T-cell (primary cell): ENCODE results near the gene YWHAQ. TPM values are rescaled to one million over a fixed set of nuclear protein-coding genes. Genes with fewer than 3 reads are reported as not detected.
A peak's percentile ranks its signal among the peaks of the same experiment; 100 is the strongest.
"Not testable (repeated sequence)": the region's sequence is repeated elsewhere in the genome, so short reads cannot be mapped to it uniquely, and the experiment has no call there.

Experiments used
- ATAC-seq, 4 experiments: fragments of 200-7000 bp in 3 of 4; fragments of 150-1000 bp in 1 of 4; cut with Tn5 transposase; replicated peaks in 1 of 4; 1 replicate in 3 of 4; 2 replicates in 1 of 4; pipeline ENCODE4 v1.10.0; 2021; ENCODE audit warnings: moderate library complexity in 3 of 4, mild to moderate bottlenecking in 2 of 4, moderate number of reproducible peaks in 1 of 4
- CTCF ChIA-PET, 2 donors: fragments of 300-600 bp; sonication (Branson Sonifier 250); formaldehyde crosslinking; loops; one replicate each; lab custom pipeline; 2022; ENCODE audit warnings: antibody characterized with exemption in 2 of 2; lab: Charles Lee
- POLR2A ChIA-PET, 2 donors: fragments of 300-600 bp; sonication (Branson Sonifier 250); formaldehyde crosslinking; loops; one replicate each; lab custom pipeline; 2022; ENCODE audit warnings: antibody characterized with exemption in 2 of 2; lab: Charles Lee
- DNase-seq, 35 experiments: peaks; one replicate each; pipeline versions ENCODE4 v3.0.0 to v3.0.0-alpha.2; 2013 to 2023
- H3K27ac ChIP-seq: one replicate; pipeline ENCODE4 v1.5.1; 2013; ENCODE audit warnings: low read length
- H3K27me3 ChIP-seq, 2 experiments: replicated peaks in 1 of 2; 1 replicate in 1 of 2; 2 replicates in 1 of 2; pipeline versions ENCODE4 v1.6.1 to v1.7.0; 2013; ENCODE audit warnings: low read length in 1 of 2, mixed read lengths in 1 of 2; ENCODE audit not compliant: control insufficient read depth in 2 of 2, insufficient read depth in 2 of 2; ENCODE audit errors: extremely low read depth in 1 of 2
- H3K36me3 ChIP-seq, 2 donors: 1 replicate in 1 of 2; 2 replicates in 1 of 2; pipeline versions ENCODE4 v1.6.1 to v1.7.0; 2013; ENCODE audit warnings: low read length in 1 of 2; ENCODE audit not compliant: control insufficient read depth in 2 of 2, insufficient read depth in 1 of 2; ENCODE audit errors: extremely low read depth in 1 of 2
- H3K4me1 ChIP-seq, 2 experiments: 1 replicate in 1 of 2; 2 replicates in 1 of 2; pipeline versions ENCODE4 v1.6.1 to v1.7.0; 2013; ENCODE audit warnings: low read length in 2 of 2, mixed read lengths in 1 of 2; ENCODE audit not compliant: insufficient read depth in 2 of 2, control insufficient read depth in 1 of 2; ENCODE audit errors: extremely low read depth in 1 of 2
- H3K4me3 ChIP-seq, 2 donors: 1 replicate in 1 of 2; 2 replicates in 1 of 2; pipeline versions ENCODE4 v1.5.1 to v1.7.0; 2013; ENCODE audit warnings: mild to moderate bottlenecking in 2 of 2, low read length in 1 of 2, moderate library complexity in 1 of 2; ENCODE audit not compliant: control insufficient read depth in 1 of 2; ENCODE audit errors: extremely low read depth in 1 of 2
- H3K9me3 ChIP-seq: 2 replicates; pipeline ENCODE4 v1.7.0; 2013
- H3K27ac Mint-ChIP-seq, 2 donors: one replicate each; pipeline ENCODE4 v1.8.0; 2020 to 2021; ENCODE audit warnings: mild to moderate bottlenecking in 2 of 2, mixed read lengths in 2 of 2
- H3K27me3 Mint-ChIP-seq, 2 donors: one replicate each; pipeline ENCODE4 v1.8.0; 2021 to 2022; ENCODE audit warnings: mixed read lengths in 2 of 2
- H3K36me3 Mint-ChIP-seq: one replicate; pipeline ENCODE4 v1.8.0; 2021; ENCODE audit warnings: mixed read lengths
- H3K4me1 Mint-ChIP-seq, 3 donors: one replicate each; pipeline ENCODE4 v1.8.0; 2020 to 2022; ENCODE audit warnings: mixed read lengths in 3 of 3, mild to moderate bottlenecking in 1 of 3
- H3K4me3 Mint-ChIP-seq, 3 donors: one replicate each; pipeline ENCODE4 v1.8.0; 2020 to 2022; ENCODE audit warnings: mild to moderate bottlenecking in 3 of 3, mixed read lengths in 3 of 3, moderate library complexity in 3 of 3
- H3K9me3 Mint-ChIP-seq, 3 donors: one replicate each; pipeline ENCODE4 v1.8.0; 2020 to 2022; ENCODE audit warnings: mixed read lengths in 3 of 3
- WGBS: methylation state at CpG from one replicate; pipeline ENCODE4 v1.1.5; 2013; ENCODE audit warnings: missing lambda C conversion rate; ENCODE audit not compliant: insufficient coverage; 5-methylcytosine and 5-hydroxymethylcytosine counted together
- total RNA-seq, 35 experiments: library from RNA in 6 of 35; stranded (reverse) in 6 of 35; fragments of 120-200 nt in 1 of 35; gene quantifications; one replicate each; pipeline versions ENCODE4 v1.2.1 to v1.2.4 and lab custom pipeline; 2013 to 2026

Gene YWHAQ
- total RNA-seq, 5 donors from 2014 or later (not counting 1 experiment from before 2014, with no cell fraction given): 104 to 141 (median 139) TPM

GRCh38 chr2:9554921-9555296, 75.9 kb downstream of the YWHAQ start:
- POLR2A ChIA-PET: interaction anchor here in 1 of 2 donors (0.7 to 2.8 kb wide), 3 partner anchors 75 to 148 kb away, joined by 3 to 17 read pairs (median 3); partner anchors contain the start of gene YWHAQ
- peaks cover 55 to 63% (median 56%) of the 10 kb centered on the region in 3 donors for H3K4me1 Mint-ChIP-seq

GRCh38 chr2:9552219-9553178, 78.3 kb downstream of the YWHAQ start:
- Mint-ChIP-seq H3K27me3 (no peaks in the 10 kb centered on the region), H3K4me3 (peak overlapping the region; percentile 19 to 95 (median 42)), H3K36me3 (peaks cover under 1% of the 10 kb centered on the region), H3K9me3 (no peaks in the 10 kb centered on the region), H3K4me1 (peaks cover 68 to 75% (median 74%) of the 10 kb centered on the region in 3 donors), H3K27ac (peak overlapping the region; percentile 49 to 81)
- no peaks in the 10 kb centered on the region for H3K36me3 ChIP-seq
- POLR2A ChIA-PET: interaction anchor here (0.6 to 0.9 kb wide), 2 partner anchors 77 to 90 kb away, joined by 3 to 7 read pairs; no protein-coding TSS in a partner anchor
- WGBS: 0% methylated on average over 1 of the region's 2 CpGs
- DNase-seq (peak in 1 of 35 experiments; percentile 34), ATAC-seq (no peak)
- H3K27me3 ChIP-seq: no peaks in the 10 kb centered on the region
- no peaks in the 10 kb centered on the region for H3K9me3 ChIP-seq
- peaks cover 37 to 38% of the 10 kb centered on the region in 2 experiments for H3K4me1 ChIP-seq
- no peak overlapping the region for H3K4me3 ChIP-seq
- H3K27ac ChIP-seq: no peak overlapping the region
- CTCF ChIA-PET: interaction anchor here in 1 of 2 donors (0.7 to 0.9 kb wide), 2 partner anchors 185 to 520 kb away, joined by 3 to 4 read pairs; no protein-coding TSS in a partner anchor

More at GRCh38 chr2:9554921-9555296, 75.9 kb downstream of the YWHAQ start:
- Mint-ChIP-seq H3K4me3 (peak overlapping the region; percentile 95 to 97 (median 95)), H3K36me3 (peaks cover 2% of the 10 kb centered on the region), H3K27me3 (no peaks in the 10 kb centered on the region), H3K27ac (peak overlapping the region; percentile 93 to 94), H3K9me3 (no peaks in the 10 kb centered on the region)
- WGBS: 0% methylated on average over 9 of the region's 9 CpGs
- Histone ChIP-seq H3K4me1 (peaks cover 26 to 33% of the 10 kb centered on the region in 2 experiments), H3K27me3 (no peaks in the 10 kb centered on the region), H3K27ac (peak overlapping the region; percentile 94), H3K36me3 (no peaks in the 10 kb centered on the region), H3K9me3 (no peaks in the 10 kb centered on the region), H3K4me3 (peak overlapping the region; percentile 95 to 99)
- ATAC-seq (peak in 1 of 4 experiments; percentile 25), DNase-seq (peak in 28 of 35 experiments; percentile 2 to 64 (median 23))
- CTCF ChIA-PET: interaction anchor here (0.5 to 1.1 kb wide), 3 partner anchors 16 to 161 kb away, joined by 3 to 5 read pairs (median 3); no protein-coding TSS in a partner anchor

GRCh38 chr2:9550859-9551391, 79.9 kb downstream of the YWHAQ start:
- ChIA-PET CTCF (interaction anchor here in 1 of 2 donors (0.8 kb wide), 1 partner anchor 80 kb away, joined by 6 read pairs; the partner anchor contains the start of gene YWHAQ), POLR2A (interaction anchor here in 1 of 2 donors (0.6 to 0.7 kb wide), 2 partner anchors 50 to 835 kb away, joined by 5 to 6 read pairs; no protein-coding TSS in a partner anchor)
- not testable (repeated sequence) for H3K27ac ChIP-seq, H3K9me3 Mint-ChIP-seq, DNase-seq, ATAC-seq, H3K36me3 Mint-ChIP-seq, H3K27me3 ChIP-seq, H3K27me3 Mint-ChIP-seq, H3K36me3 ChIP-seq, H3K9me3 ChIP-seq, H3K4me3 ChIP-seq, H3K4me3 Mint-ChIP-seq
- peaks cover 31 to 37% of the 10 kb centered on the region in 2 experiments for H3K4me1 ChIP-seq
- peaks cover 68 to 77% (median 74%) of the 10 kb centered on the region in 3 donors for H3K4me1 Mint-ChIP-seq
- peak overlapping the region in 1 of 2 donors; percentile 32 for H3K27ac Mint-ChIP-seq
- WGBS: 77% methylated on average over 4 of the region's 7 CpGs

- H3K4me3 ChIP-seq: no peak overlapping the region
- no peaks in the 10 kb centered on the region for H3K27me3 ChIP-seq
- DNase-seq: no peak
- no peak overlapping the region for H3K4me3 Mint-ChIP-seq
- H3K36me3 Mint-ChIP-seq: peaks cover 3% of the 10 kb centered on the region
- no peak for ATAC-seq
- ChIA-PET POLR2A (interaction anchor here in 1 of 2 donors (0.5 kb wide), 1 partner anchor 1114 kb away, joined by 6 read pairs; no protein-coding TSS in a partner anchor), CTCF (interaction anchor here in 1 of 2 donors (0.7 kb wide), 2 partner anchors 532 to 1118 kb away, joined by 3 to 5 read pairs; no protein-coding TSS in a partner anchor)
- H3K9me3 ChIP-seq: no peaks in the 10 kb centered on the region
- H3K36me3 ChIP-seq: no peaks in the 10 kb centered on the region
- H3K27ac ChIP-seq: no peak overlapping the region
- H3K27me3 Mint-ChIP-seq: no peaks in the 10 kb centered on the region
- no peaks in the 10 kb centered on the region for H3K9me3 Mint-ChIP-seq
- WGBS: 96% methylated on average over 4 of the region's 9 CpGs
- H3K4me1 Mint-ChIP-seq: peaks cover 71 to 80% (median 74%) of the 10 kb centered on the region in 3 donors
- H3K4me1 ChIP-seq: peaks cover 24 to 37% of the 10 kb centered on the region in 2 experiments
- peak overlapping the region in 1 of 2 donors; percentile 28 for H3K27ac Mint-ChIP-seq
These were observed 81.4 kb downstream of the YWHAQ start for GRCh38 chr2:9549420-9549819.

- Histone ChIP-seq H3K4me3 (no peak overlapping the region), H3K4me1 (peaks cover 17 to 39% of the 10 kb centered on the region in 2 experiments), H3K36me3 (no peaks in the 10 kb centered on the region), H3K27me3 (no peaks in the 10 kb centered on the region), H3K27ac (peak overlapping the region; percentile 49), H3K9me3 (no peaks in the 10 kb centered on the region)
- H3K27ac Mint-ChIP-seq: peak overlapping the region; percentile 77 to 82
- ATAC-seq (peak; percentile 64 to 70 (median 66)), DNase-seq (peak in 1 of 35 experiments; percentile 28)
- H3K36me3 Mint-ChIP-seq: peaks cover 6% of the 10 kb centered on the region
- peaks cover 72 to 80% (median 72%) of the 10 kb centered on the region in 3 donors for H3K4me1 Mint-ChIP-seq
- peak overlapping the region; percentile 24 to 66 (median 56) for H3K4me3 Mint-ChIP-seq
- no peaks in the 10 kb centered on the region for H3K27me3 Mint-ChIP-seq
- WGBS: no CpG with 5 or more reads among the region's 2 CpGs
- H3K9me3 Mint-ChIP-seq: no peaks in the 10 kb centered on the region
- ChIA-PET CTCF (interaction anchor here in 1 of 2 donors (0.7 kb wide), 1 partner anchor 38 kb away, joined by 4 read pairs; no protein-coding TSS in a partner anchor), POLR2A (interaction anchor here in 1 of 2 donors (0.7 kb wide), 1 partner anchor 39 kb away, joined by 4 read pairs; no protein-coding TSS in a partner anchor)
These were observed 82.3 kb downstream of the YWHAQ start for GRCh38 chr2:9548506-9548905.
